Astrocyte (in vitro differentiated cells and primary cell): ENCODE measurements around the gene PADI6. TPM values are rescaled to one million over a fixed set of nuclear protein-coding genes. Genes with fewer than 3 reads are reported as not detected.

Experiments
- DNase-seq: peaks from one replicate; pipeline ENCODE4 v3.0.0-alpha.2; 2010; ENCODE audit warnings: low read depth
- FAIRE-seq: peaks from 2 replicates; lab custom pipeline; 2011; peaks lifted over from hg19 to GRCh38; lab: Jason Lieb, UNC
- H2AFZ ChIP-seq: 2 replicates; pipeline ENCODE4 v1.6.0; 2012; ENCODE audit warnings: low read depth, low read length, inconsistent platforms
- H3K27ac ChIP-seq: 2 replicates; pipeline ENCODE4 v1.5.1; 2011; ENCODE audit warnings: low read depth, low read length, inconsistent platforms
- H3K27me3 ChIP-seq: 2 replicates; pipeline ENCODE4 v1.6.0; 2011; ENCODE audit warnings: low read length, inconsistent platforms; ENCODE audit not compliant: insufficient read depth
- H3K36me3 ChIP-seq: 2 replicates; pipeline ENCODE4 v1.5.1; 2011; ENCODE audit warnings: low read length, inconsistent platforms; ENCODE audit not compliant: insufficient read depth
- H3K4me1 ChIP-seq: 2 replicates; pipeline ENCODE4 v1.5.1; 2011; ENCODE audit warnings: low read length, inconsistent platforms; ENCODE audit not compliant: insufficient read depth
- H3K4me2 ChIP-seq: 2 replicates; pipeline ENCODE4 v1.6.0; 2012; ENCODE audit warnings: low read length, inconsistent platforms
- H3K4me3 ChIP-seq: 2 replicates; pipeline ENCODE4 v1.5.1; 2011; ENCODE audit warnings: low read depth, mild to moderate bottlenecking, low read length, inconsistent platforms; ENCODE audit not compliant: insufficient read depth
- H3K79me2 ChIP-seq: 2 replicates; pipeline ENCODE4 v1.6.0; 2012; ENCODE audit warnings: mild to moderate bottlenecking, low read length, inconsistent platforms; ENCODE audit not compliant: insufficient read depth
- H3K9ac ChIP-seq: 2 replicates; pipeline ENCODE4 v1.6.0; 2012; ENCODE audit warnings: mild to moderate bottlenecking, low read length, inconsistent platforms
- H3K9me3 ChIP-seq: 2 replicates; pipeline ENCODE4 v1.5.1; 2012; ENCODE audit warnings: low read depth, mild to moderate bottlenecking, low read length, inconsistent platforms; ENCODE audit not compliant: insufficient read depth
- H4K20me1 ChIP-seq: 2 replicates; pipeline ENCODE4 v1.6.0; 2012; ENCODE audit warnings: low read length, inconsistent platforms; ENCODE audit not compliant: insufficient read depth
- H3K27ac Mint-ChIP-seq: one replicate; pipeline ENCODE4 v1.8.0; 2021; ENCODE audit warnings: mild to moderate bottlenecking, mixed read lengths; ENCODE audit not compliant: unreplicated experiment
- H3K27me3 Mint-ChIP-seq: one replicate; pipeline ENCODE4 v1.8.0; 2021; ENCODE audit warnings: low read depth, mixed read lengths; ENCODE audit not compliant: unreplicated experiment
- H3K36me3 Mint-ChIP-seq: one replicate; pipeline ENCODE4 v1.8.0; 2021; ENCODE audit warnings: low read depth, mixed read lengths; ENCODE audit not compliant: unreplicated experiment
- H3K4me1 Mint-ChIP-seq: one replicate; pipeline ENCODE4 v1.8.0; 2021; ENCODE audit warnings: low read depth, mixed read lengths; ENCODE audit not compliant: unreplicated experiment
- H3K4me3 Mint-ChIP-seq: one replicate; pipeline ENCODE4 v1.8.0; 2021; ENCODE audit warnings: mild to moderate bottlenecking, moderate library complexity, mixed read lengths; ENCODE audit not compliant: unreplicated experiment
- H3K9me3 Mint-ChIP-seq: one replicate; pipeline ENCODE4 v1.8.0; 2021; ENCODE audit warnings: mild to moderate bottlenecking, mixed read lengths; ENCODE audit not compliant: unreplicated experiment
- EZH2 ChIP-seq: IDR thresholded peaks from 2 replicates; pipeline ENCODE4 v1.6.1; 2012; ENCODE audit warnings: mild to moderate bottlenecking, low read length, inconsistent platforms; ENCODE audit not compliant: insufficient read depth
- total RNA-seq: library from RNA; stranded (reverse); gene quantifications from 2 replicates; pipeline ENCODE4 v1.2.1, GENCODE V29; 2021
- TF ChIP-seq, protein P1 (sequence below): IDR thresholded peaks from 2 replicates; pipeline ENCODE4 v1.5.1; 2011; ENCODE audit warnings: low read depth, mild to moderate bottlenecking, inconsistent platforms, low read length, moderate library complexity; ENCODE audit not compliant: insufficient read depth

Gene PADI6
- total RNA-seq, 1 donor from 2014 or later = not detected

DNA sequence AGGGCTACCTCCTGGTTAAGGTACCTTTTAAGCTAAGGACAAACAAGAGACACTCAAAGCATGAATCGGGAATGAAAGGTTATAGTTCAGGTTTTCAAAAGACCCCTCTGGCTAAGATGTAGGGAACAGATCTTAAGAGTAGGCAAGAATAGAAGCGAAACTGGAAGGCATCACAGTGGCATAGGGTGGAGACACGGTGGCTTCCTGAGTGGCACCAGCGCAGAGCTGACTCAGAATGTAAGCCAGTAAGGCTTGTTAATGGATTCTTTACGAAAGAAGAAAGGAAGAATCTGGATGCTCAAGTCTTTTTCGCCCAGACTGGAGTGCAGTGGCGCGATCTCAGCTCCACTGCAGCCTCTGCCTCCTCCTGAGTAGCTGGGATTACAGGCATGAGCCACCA lies 21.2 kb downstream of the PADI6 start:
- H3K27ac ChIP-seq = no peak overlapping the region
- H3K79me2 ChIP-seq = no peaks in the 10 kb centered on the region
- H2AFZ ChIP-seq = no peak overlapping the region
- no peaks in the 10 kb centered on the region for H3K9me3 ChIP-seq
- no peak overlapping the region for H3K9ac ChIP-seq
- peaks cover 2% of the 10 kb centered on the region for H3K4me1 Mint-ChIP-seq
- no peak overlapping the region for H3K27ac Mint-ChIP-seq
- H3K4me3 Mint-ChIP-seq = no peak overlapping the region
- no peak for TF ChIP-seq EZH2
- TF ChIP-seq, protein P1, sequence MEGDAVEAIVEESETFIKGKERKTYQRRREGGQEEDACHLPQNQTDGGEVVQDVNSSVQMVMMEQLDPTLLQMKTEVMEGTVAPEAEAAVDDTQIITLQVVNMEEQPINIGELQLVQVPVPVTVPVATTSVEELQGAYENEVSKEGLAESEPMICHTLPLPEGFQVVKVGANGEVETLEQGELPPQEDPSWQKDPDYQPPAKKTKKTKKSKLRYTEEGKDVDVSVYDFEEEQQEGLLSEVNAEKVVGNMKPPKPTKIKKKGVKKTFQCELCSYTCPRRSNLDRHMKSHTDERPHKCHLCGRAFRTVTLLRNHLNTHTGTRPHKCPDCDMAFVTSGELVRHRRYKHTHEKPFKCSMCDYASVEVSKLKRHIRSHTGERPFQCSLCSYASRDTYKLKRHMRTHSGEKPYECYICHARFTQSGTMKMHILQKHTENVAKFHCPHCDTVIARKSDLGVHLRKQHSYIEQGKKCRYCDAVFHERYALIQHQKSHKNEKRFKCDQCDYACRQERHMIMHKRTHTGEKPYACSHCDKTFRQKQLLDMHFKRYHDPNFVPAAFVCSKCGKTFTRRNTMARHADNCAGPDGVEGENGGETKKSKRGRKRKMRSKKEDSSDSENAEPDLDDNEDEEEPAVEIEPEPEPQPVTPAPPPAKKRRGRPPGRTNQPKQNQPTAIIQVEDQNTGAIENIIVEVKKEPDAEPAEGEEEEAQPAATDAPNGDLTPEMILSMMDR = no peak
- FAIRE-seq (no peak), DNase-seq (no peak)
- H3K4me1 ChIP-seq = no peaks in the 10 kb centered on the region
- peaks cover 1% of the 10 kb centered on the region for H3K36me3 Mint-ChIP-seq
- H3K36me3 ChIP-seq = no peaks in the 10 kb centered on the region
- H3K9me3 Mint-ChIP-seq = no peaks in the 10 kb centered on the region
- no peaks in the 10 kb centered on the region for H4K20me1 ChIP-seq
- H3K27me3 Mint-ChIP-seq = peaks cover 46% of the 10 kb centered on the region
- H3K27me3 ChIP-seq = peaks cover 9% of the 10 kb centered on the region
- H3K4me2 ChIP-seq = no peak overlapping the region
- H3K4me3 ChIP-seq = no peak overlapping the region

DNA sequence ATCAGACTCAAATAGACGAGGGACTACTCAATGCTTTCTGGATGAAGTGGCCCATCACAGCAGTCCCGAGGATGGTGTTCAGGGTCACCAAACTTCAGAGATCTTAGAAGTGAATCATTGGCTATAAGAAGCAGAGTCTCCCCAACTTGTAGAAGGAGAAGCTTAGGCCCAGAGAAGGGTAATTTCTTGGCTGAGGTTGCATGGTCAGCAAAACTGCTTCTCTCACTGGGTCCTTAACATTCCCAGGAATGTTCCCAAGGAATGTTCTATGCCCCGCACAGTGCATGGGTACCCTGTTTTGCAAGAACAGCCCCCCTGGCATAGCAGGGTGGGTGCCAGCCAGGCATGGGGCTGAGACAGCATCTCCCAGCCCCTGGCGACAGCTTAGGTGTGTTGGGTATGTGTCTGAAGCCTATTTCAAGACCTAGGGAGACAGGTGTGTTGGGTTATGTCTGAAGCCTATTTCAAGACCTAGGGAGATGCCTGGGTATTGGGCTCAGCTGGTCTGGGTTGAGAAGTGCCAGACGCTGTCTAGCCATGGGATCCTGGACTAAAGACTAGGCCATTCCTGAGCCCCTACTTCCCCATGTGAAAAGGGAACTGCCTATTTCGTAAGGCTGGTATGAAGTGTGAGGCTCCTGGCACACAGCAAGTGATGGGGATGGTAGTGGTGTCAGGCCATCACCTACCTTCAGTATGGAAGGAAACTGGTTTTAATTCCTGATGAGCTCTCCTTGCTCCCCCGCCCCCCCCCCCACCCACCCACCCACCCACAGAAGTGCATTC lies 26.1 kb downstream of the PADI6 start:
- Histone ChIP-seq H3K27me3 (peaks cover 6% of the 10 kb centered on the region), H3K4me3 (no peak overlapping the region), H3K4me2 (no peak overlapping the region), H2AFZ (no peak overlapping the region), H3K9me3 (no peaks in the 10 kb centered on the region), H4K20me1 (no peaks in the 10 kb centered on the region), H3K9ac (no peak overlapping the region), H3K79me2 (no peaks in the 10 kb centered on the region), H3K36me3 (no peaks in the 10 kb centered on the region), H3K27ac (no peak overlapping the region), H3K4me1 (no peaks in the 10 kb centered on the region)
- TF ChIP-seq EZH2 = no peak
- TF ChIP-seq, protein P1 = no peak
- DNase-seq = no peak
- H3K27me3 Mint-ChIP-seq = peaks cover 19% of the 10 kb centered on the region
- peaks cover 1% of the 10 kb centered on the region for H3K36me3 Mint-ChIP-seq
- H3K4me3 Mint-ChIP-seq = no peak overlapping the region
- no peak overlapping the region for H3K27ac Mint-ChIP-seq
- no peaks in the 10 kb centered on the region for H3K4me1 Mint-ChIP-seq
- H3K9me3 Mint-ChIP-seq = no peaks in the 10 kb centered on the region
- FAIRE-seq = no peak

DNA sequence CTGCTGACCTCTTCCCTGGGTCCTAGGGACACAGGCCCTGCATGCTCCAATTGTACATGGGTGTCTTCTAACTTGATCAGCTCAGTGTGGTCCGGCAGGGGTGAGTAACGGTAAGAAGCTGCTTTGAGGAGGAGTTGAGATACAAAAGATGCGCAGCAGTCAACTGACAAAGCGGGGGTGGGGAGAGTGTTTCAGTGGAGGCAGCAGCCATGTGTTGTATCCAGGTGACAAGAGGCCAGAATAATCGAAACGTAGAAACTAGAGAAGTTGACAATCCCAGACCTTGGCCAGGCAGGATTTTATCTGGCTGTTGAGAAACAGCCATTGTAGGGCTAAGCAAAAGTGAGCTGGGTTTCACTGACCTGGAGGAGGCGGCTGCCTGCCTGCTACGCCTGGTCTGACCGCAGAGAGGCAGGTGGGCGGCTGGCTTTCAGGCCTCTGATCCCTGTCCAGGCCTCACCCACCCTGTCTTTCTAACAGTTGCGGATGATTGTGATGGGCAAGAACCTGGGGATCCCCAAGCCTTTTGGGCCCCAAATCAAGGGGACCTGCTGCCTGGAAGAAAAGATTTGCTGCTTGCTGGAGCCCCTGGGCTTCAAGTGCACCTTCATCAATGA lies 28.8 kb downstream of the PADI6 start:
- TF ChIP-seq EZH2 = no peak
- TF ChIP-seq, protein P1 = no peak
- Mint-ChIP-seq H3K9me3 (no peaks in the 10 kb centered on the region), H3K27ac (no peak overlapping the region), H3K27me3 (peaks cover 9% of the 10 kb centered on the region), H3K4me3 (no peak overlapping the region), H3K4me1 (no peaks in the 10 kb centered on the region), H3K36me3 (no peaks in the 10 kb centered on the region)
- no peaks in the 10 kb centered on the region for H3K4me1 ChIP-seq
- no peaks in the 10 kb centered on the region for H3K27me3 ChIP-seq
- no peak overlapping the region for H2AFZ ChIP-seq
- no peak for FAIRE-seq
- H3K36me3 ChIP-seq = no peaks in the 10 kb centered on the region
- no peak overlapping the region for H3K9ac ChIP-seq
- H3K79me2 ChIP-seq = no peaks in the 10 kb centered on the region
- no peak overlapping the region for H3K4me3 ChIP-seq
- no peak overlapping the region for H3K27ac ChIP-seq
- no peaks in the 10 kb centered on the region for H3K9me3 ChIP-seq
- DNase-seq = no peak
- H4K20me1 ChIP-seq = peaks cover 4% of the 10 kb centered on the region
- H3K4me2 ChIP-seq = no peak overlapping the region
